ENCODE measurements around the gene PITPNM3.

Gene PITPNM3

GRCh38 chr17:6551356-6551755, 5.0 kb downstream of the PITPNM3 start:
- no peak for DNase-seq

- DNase-seq = no peak
Observed at GRCh38 chr17:6549384-6550036, 6.8 kb downstream of the PITPNM3 start.

DNA sequence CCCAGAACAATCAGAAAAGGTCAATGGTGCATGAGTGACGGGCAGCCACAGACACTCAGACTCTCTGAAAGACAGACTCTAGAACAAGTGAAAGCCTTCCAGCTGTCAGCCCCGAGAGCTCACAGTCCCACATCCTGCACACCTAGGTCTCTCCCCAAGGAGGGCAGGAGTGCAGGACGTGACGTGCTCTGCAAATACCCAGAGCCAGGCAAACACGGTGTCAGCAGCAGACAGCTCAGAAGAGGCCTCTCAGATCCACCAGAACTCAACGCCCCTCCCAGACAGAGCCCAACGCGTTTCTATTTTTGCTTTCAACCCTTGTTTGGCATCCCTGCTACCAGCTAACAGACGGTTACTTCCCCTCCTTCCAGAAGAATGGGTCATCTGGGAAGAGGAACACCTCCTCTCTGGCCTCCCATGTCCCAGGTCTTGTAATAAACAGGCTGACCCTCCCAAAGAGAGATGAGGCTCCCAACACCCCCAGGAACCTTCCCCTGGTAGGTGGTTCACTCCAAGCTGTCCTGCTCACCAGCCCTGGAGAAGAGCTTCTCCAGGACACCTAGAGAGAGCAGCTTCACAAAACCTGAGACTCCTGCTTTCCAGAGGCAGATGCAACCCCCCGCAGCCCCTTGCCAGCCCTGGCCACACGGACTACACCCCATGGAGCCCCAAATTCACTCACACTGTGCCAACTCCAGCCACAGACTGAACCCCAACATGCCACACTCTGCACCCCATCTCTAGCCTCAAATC, 7.6 kb downstream of the PITPNM3 start:
- DNase-seq = no peak

DNA sequence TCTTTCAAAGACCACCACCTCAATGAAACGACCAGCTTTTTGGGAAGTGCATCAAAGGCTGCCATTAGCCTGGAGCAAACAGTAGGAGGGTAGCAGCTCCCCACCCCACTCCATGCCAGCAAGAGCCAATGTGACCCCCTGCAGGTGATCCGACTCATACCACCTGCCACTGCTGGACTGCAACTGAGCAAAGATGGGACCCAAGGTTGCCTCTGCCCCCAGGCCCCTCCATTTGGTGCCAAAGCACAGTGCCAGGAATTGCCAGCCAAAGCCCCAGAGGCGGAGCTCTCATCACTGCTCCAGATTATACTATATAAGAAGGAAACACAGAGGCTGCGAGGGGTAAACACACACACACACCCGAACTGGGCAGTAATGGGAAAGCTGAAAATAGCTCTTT, 8.3 kb downstream of the PITPNM3 start:
- DNase-seq = no peak

- no peak for DNase-seq
Observed at GRCh38 chr17:6547336-6547735, 9.0 kb downstream of the PITPNM3 start.

DNA sequence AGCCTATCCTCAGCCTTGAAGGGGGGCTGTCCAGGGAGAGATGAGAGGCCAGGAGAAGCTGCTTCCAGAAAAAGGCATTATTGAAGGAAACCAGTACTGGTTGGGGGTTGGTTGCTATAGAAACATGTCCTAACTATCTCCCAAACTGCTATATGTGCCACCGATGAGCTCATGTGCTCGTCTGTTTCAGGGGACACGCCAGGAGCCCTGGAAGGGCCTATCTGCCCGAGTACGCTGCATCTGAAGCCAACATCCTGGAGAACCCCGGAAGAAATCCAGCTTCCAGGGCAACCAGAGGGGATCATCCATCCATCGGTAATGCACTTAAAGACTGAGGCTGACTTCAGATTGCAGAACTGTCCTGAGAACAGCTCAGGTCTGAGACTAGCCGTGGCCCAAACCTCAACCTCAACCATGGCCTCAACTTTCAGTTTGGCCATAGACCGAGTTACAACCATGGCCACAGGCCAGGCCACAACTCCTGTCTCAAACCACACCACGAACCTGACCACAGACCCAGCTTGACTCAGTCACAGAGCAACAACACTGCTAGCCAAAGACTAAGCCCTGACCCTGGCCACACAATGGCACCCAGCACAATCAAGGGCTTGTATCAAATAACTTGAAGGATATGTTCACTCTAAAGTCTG, 10.2 kb downstream of the PITPNM3 start:
- DNase-seq = no peak

DNA sequence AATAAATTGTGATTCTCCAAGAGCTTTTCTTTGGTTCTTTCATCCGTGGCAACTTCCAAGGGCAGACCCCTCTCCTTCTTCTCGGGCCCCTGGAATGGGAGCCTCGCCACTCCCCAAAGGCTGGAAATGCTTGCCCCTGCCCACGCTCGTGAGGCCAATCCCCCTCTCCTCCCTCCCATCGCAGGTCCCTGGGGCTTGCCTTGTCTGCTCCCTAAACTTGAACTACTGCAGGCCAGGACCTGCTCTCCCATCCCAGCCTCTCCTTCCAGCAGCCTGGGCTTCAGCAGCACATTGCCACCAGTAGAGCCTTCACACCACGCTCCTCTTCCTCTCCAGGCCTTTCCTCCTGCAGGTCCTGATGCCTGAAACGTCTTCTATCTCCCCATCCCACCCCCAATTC, 11.1 kb downstream of the PITPNM3 start:
- no peak for DNase-seq

DNA sequence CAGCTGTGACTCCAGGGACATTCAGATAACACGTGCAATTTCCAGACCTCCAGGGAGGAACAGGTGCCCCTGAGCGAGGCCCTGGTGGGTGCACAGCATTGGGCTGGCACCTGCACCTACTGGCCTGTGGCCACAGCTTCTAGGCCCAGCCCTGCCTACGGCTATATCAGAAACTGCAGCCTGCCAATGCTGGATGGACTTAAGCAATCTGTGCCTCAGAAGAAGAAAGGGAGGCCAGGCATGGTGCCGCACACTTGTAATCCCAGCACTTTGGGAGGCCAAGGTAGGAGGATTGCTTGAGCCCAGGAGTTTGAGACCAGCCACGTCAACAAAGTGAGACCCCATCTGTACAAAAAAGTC, 12.4 kb downstream of the PITPNM3 start:
- no peak for DNase-seq

DNA sequence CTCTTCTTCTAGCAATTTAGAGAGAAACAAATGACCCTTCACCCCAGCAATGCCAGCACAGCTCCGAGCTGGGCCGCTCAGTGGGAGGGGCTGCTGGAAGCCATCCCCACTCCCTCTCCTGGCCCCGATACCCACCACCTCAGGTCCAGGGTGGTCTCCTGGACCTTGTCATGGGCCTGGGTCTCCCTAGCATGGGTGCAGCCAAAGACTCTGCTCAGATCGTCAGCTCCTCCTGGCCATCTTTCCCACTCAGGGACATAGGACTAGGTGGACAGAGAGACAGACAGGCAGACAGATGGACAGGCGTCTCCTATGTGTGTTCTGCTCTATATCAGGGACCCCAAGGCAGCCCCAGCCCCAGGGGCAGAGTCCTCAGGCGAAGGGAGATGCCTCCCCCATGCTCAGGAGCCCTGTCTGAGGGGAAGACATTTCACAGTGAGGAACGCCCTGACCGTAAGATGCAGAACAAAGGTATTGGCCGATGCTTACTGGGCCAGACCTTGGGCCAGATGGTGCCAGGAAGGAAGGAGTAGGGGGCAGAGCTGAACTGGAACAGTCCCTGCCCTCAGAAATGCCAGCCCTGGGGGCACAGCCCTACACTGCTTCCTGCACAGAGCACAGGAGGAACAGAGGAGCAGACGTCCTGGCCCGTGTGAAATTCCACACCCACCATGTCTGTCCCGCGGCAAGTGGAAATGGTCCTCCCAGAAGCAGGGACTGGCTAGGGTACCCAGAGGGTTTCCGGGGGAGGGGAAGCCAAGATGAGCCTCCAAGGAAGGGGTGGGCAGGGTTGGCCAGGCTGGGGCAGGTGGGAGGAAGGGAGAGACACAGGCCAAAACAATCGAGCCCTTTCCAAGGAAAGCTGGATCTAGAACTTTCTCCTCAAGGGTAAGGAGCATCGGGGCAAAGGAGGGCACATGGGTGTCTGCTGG, 13.0 kb downstream of the PITPNM3 start:
- no peak for DNase-seq

- DNase-seq = no peak
Observed at GRCh38 chr17:6542577-6542976, 13.8 kb downstream of the PITPNM3 start.

GRCh38 chr17:6541886-6542285, 14.5 kb downstream of the PITPNM3 start:
- DNase-seq = no peak

- DNase-seq = no peak
Observed at GRCh38 chr17:6539871-6540270, 16.5 kb downstream of the PITPNM3 start.

- DNase-seq = no peak
Observed at GRCh38 chr17:6536566-6537065, 19.7 kb downstream of the PITPNM3 start.

DNA sequence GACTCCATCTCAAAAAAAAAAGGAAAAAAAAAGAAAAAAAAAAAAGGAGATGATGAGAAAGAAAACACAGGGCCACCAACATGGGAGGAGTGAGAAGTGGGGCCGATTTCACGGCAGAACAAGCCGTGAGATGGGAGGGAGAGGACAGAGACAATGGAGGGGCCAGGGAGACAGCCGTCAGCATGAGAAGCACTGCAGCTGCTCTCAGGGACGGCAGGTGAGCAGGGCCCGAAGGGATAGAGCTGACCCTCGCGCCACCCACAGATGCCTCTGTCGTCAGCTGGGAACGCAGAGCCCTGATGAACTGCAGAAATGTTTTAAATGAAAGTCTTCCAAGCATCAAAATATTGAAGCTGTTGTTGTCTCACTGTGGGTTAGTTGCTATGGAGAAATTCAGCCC, 20.3 kb downstream of the PITPNM3 start:
- no peak for DNase-seq

DNA sequence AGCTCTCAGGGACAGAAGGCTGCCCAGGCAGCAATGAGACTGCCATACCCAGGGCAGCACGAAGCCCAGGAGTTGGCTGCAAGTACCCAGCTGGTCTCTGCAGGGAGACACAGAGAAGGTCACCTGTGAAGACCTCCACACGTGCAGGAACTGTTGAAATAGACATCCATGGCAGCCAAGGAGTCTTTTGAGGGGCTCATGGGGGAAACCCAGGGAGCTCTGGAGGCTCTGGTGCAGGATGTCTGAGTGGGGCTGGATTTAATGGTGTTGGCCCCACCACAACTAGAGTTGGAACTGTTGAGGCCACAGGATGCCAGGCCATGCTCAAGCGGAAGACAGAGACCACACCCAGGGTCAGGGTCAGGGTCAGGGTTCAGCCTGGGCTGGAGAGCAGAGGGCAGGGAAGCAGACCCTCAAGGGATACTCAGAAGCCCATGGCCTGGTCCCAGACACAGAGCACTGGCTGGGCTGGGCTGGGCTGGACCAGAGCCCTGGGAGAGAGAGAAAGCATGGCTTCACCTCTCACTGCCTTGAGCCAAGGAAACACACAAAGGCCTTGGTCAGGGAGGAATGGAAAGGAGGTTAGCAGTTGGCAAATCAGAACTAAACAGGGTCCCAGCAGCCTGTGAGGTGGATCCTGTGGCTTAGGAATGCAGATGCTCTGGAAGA, 21.4 kb downstream of the PITPNM3 start:
- no peak for DNase-seq

DNA sequence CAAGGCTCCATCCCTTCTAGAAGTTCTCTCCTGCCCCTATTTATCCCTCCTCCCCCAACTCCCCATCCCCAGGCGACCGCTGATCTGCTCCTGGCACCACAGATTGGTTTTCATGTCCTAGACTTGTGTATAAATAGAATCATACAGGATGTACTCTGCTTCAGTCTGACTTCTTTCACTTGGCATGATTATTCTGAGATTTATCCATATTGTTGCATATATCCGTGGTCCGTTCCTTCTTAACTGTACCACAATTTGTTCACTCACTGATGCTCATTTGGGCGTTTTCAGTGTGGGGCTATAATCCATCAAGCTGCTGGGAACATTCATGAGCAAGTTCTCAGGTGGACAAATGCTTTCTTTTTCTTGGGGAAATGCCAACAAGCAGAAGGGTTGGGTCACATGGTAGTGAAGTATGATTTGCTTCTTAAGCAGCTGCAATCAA, 23.9 kb downstream of the PITPNM3 start:
- DNase-seq = no peak

GRCh38 chr17:6531575-6531974, 24.8 kb downstream of the PITPNM3 start:
- no peak for DNase-seq

DNA sequence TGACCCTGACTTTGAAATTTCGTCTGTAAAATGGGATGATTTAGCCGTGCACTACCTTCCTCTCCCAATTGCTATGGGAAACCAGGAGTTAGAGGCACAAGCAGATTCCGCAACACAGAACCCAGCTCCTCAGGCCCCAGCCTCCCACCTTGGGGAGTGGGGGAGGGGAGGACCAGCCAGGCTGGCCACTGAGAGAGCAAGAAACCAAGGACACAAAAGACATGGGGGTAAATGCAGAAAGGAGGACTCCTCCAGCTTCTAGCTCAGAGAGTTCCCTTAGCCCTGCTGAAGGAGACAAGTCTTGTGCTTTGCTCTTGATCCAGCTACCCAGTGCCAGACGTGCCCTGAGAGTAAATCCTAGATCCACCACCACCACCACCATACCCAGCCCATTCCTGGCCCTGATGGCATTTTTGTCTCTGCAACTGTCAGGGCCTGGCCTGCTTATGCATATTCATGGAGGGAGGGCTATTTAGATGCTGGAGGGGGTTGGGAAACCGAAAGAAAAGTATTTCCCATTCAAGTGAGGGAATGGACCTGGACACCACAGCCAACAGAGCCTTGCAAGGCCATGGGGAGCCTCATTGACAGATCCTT, 25.9 kb downstream of the PITPNM3 start:
- no peak for DNase-seq

DNA sequence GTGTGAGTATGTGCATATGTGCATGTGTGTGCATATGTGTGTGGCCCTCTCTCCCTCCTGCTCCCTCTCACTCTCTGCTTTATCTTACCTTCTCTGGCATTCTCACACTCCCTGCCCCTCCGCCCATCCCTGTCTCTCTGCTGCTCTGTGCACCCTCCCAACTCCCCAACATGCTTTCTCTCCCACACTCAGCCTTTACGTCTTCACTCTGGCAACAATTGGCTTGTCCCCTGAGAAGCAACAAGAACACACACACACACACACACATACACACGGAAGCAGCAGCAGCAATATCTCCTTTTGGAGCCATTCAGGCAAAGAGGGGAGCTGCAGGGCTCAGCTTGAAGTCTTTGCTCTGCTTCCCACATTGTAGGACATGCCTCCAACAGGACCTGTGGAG, 27.8 kb downstream of the PITPNM3 start:
- no peak for DNase-seq

- DNase-seq = no peak
Observed at GRCh38 chr17:6526362-6527152, 29.8 kb downstream of the PITPNM3 start.

DNA sequence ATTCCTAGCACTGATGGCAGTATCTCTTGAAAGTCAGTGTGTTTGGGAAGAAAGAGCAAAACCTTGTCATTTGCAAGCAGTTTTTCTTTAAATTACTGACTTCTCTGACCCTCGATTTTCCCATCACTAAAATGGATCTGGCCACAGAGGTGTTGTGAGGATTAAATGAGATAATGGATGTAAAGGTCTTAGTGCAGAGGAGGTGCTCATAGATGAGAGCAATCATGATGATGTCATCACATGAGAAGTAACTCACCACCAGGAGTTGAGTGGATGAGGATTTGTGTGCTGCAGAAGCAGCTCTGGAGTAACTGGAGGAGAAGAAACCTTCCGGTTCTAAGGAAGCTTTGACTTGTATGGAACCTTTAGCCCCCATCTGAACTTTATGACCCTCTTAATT, 30.6 kb downstream of the PITPNM3 start:
- no peak for DNase-seq

All from central memory CD4-positive, alpha-beta T cell (primary cell).